Activated T-cell treated with anti-CD3 and anti-CD28 coated beads for 1 hour (primary cell): ENCODE data around the gene TMEM115.

ENCODE experiments used
- DNase-seq: peaks from one replicate; pipeline ENCODE4 v3.0.0-alpha.2; 2020; ENCODE audit warnings: low read depth

Gene TMEM115

GRCh38 chr3:50331364-50331907 is 27.9 kb downstream of the TMEM115 start:
- no peak for DNase-seq

- DNase-seq: no peak
Observed at GRCh38 chr3:50330330-50330729, 29.0 kb downstream of the TMEM115 start.

- peak; percentile 93 for DNase-seq
Observed at GRCh38 chr3:50327943-50328691, 31.2 kb downstream of the TMEM115 start, which contains the start of gene TUSC2. Gene TUSC2 (minus strand): TSS chr3:50328223. CDS start chr3:50328099, 124 bp downstream.

- DNase-seq: no peak
Observed at GRCh38 chr3:50327129-50327528, 32.2 kb downstream of the TMEM115 start.

GRCh38 chr3:50326182-50326541 is 33.2 kb downstream of the TMEM115 start:
- no peak for DNase-seq

- no peak for DNase-seq
Observed at GRCh38 chr3:50325497-50326181, 33.7 kb downstream of the TMEM115 start.

GRCh38 chr3:50325113-50325480 is 34.2 kb downstream of the TMEM115 start:
- DNase-seq: no peak

- DNase-seq: peak; percentile 50
Observed at GRCh38 chr3:50324351-50325112, 34.8 kb downstream of the TMEM115 start.

- DNase-seq: no peak
Observed at GRCh38 chr3:50323614-50324199, 35.6 kb downstream of the TMEM115 start.

GRCh38 chr3:50323092-50323600 is 36.2 kb downstream of the TMEM115 start:
- no peak for DNase-seq

GRCh38 chr3:50322386-50323091 is 36.8 kb downstream of the TMEM115 start, which contains the start of gene HYAL2:
Gene HYAL2 (minus strand): TSS chr3:50322745. CDS start chr3:50320489, 2,256 bp downstream.
- DNase-seq: no peak

- no peak for DNase-seq
Observed at GRCh38 chr3:50322115-50322385, 37.3 kb downstream of the TMEM115 start.

GRCh38 chr3:50321336-50322114 is 37.8 kb downstream of the TMEM115 start:
- DNase-seq: peak; percentile 72

- peak; percentile 46 for DNase-seq
Observed at GRCh38 chr3:50320853-50321335, 38.4 kb downstream of the TMEM115 start.

GRCh38 chr3:50319894-50320625 is 39.3 kb downstream of the TMEM115 start:
- no peak for DNase-seq

GRCh38 chr3:50319181-50319893 is 40.0 kb downstream of the TMEM115 start:
- no peak for DNase-seq

GRCh38 chr3:50318615-50319014 is 40.7 kb downstream of the TMEM115 start:
- DNase-seq: no peak

GRCh38 chr3:50318163-50318562 is 41.2 kb downstream of the TMEM115 start:
- no peak for DNase-seq

- DNase-seq: no peak
Observed at GRCh38 chr3:50317300-50317699, 42.0 kb downstream of the TMEM115 start.
